A673 (cell line): Measurements from ENCODE around the gene PIK3R6. TPM values are rescaled to one million over a fixed set of nuclear protein-coding genes. Genes with fewer than 3 reads are reported as not detected.

Experiments
- BruUV-seq: library from RNA; stranded (reverse); fragments of 400-500 nt; replicated peaks from 2 replicates; lab custom pipeline; 2021; lab: Mats Ljungman, UMichigan
- CTCF ChIA-PET: fragments of 300-600 bp; sonication (Branson Sonifier 250); formaldehyde crosslinking; loops from one replicate; lab custom pipeline; 2022; ENCODE audit warnings: antibody characterized with exemption; lab: Charles Lee
- POLR2A ChIA-PET: fragments of 300-600 bp; sonication (Branson Sonifier 250); formaldehyde crosslinking; loops from one replicate; lab custom pipeline; 2022; ENCODE audit warnings: antibody characterized with exemption; ENCODE audit not compliant: low non-redundant PET; lab: Charles Lee
- DNase-seq: peaks from one replicate; pipeline ENCODE4 v3.0.0-alpha.2; 2015; ENCODE audit warnings: low spot score
- H3K27ac ChIP-seq: fragments of 200-600 bp; sonication (generic); 2 replicates; pipeline ENCODE4 v1.5.1; 2016; ENCODE audit warnings: mixed run types, low read depth, mild to moderate bottlenecking, mixed read lengths, antibody characterized with exemption, low read length; ENCODE audit not compliant: poor library complexity, severe bottlenecking
- H3K27me3 ChIP-seq: fragments of 200-600 bp; sonication (generic); replicated peaks from 2 replicates; pipeline ENCODE4 v1.6.1; 2017; ENCODE audit warnings: mixed run types, low read depth, mild to moderate bottlenecking, mixed read lengths, antibody characterized with exemption, low read length; ENCODE audit not compliant: insufficient read depth, poor library complexity
- H3K36me3 ChIP-seq: fragments of 200-600 bp; sonication (generic); 2 replicates; pipeline ENCODE4 v1.6.1; 2016; ENCODE audit warnings: mixed run types, mild to moderate bottlenecking, mixed read lengths, antibody characterized with exemption, low read length; ENCODE audit not compliant: insufficient read depth, poor library complexity, severe bottlenecking
- H3K4me1 ChIP-seq: fragments of 200-600 bp; sonication (generic); 2 replicates; pipeline ENCODE4 v1.6.1; 2017; ENCODE audit warnings: mixed run types, mild to moderate bottlenecking, mixed read lengths, antibody characterized with exemption, low read length; ENCODE audit not compliant: insufficient read depth, poor library complexity, severe bottlenecking
- H3K4me3 ChIP-seq: fragments of 200-600 bp; sonication (generic); 2 replicates; pipeline ENCODE4 v1.5.1; 2016; ENCODE audit warnings: low read depth, mixed run types, mild to moderate bottlenecking, mixed read lengths, low read length; ENCODE audit not compliant: poor library complexity, severe bottlenecking
- H3K9me3 ChIP-seq: fragments of 200-600 bp; sonication (generic); 2 replicates; pipeline ENCODE4 v1.6.1; 2016; ENCODE audit warnings: mixed run types, low read depth, mild to moderate bottlenecking, mixed read lengths, antibody characterized with exemption, low read length; ENCODE audit not compliant: poor library complexity, severe bottlenecking
- EZH2 ChIP-seq: fragments of 200-600 bp; sonication (generic); IDR thresholded peaks from 2 replicates; pipeline ENCODE4 v1.6.1; 2017; ENCODE audit warnings: borderline replicate concordance, low read depth, mild to moderate bottlenecking, mixed read lengths, antibody characterized with exemption, low read length; ENCODE audit not compliant: poor library complexity, severe bottlenecking
- intact Hi-C: fragments of 100-400 bp; cut with micrococcal nuclease; formaldehyde crosslinking; loops from one replicate; pipeline ENCODE4 v1.10.0; 2022; ENCODE audit not compliant: unreplicated experiment
- total RNA-seq: library from RNA; stranded (reverse); gene quantifications from 2 replicates; pipeline ENCODE4 v1.2.3, GENCODE V29; 2021
- TF ChIP-seq, protein P1 (sequence below): fragments of 300-800, 200-600 bp; sonication (generic); conservative IDR thresholded peaks from 2 replicates; pipeline ENCODE4 v1.5.1; 2017; ENCODE audit warnings: low read depth, mild to moderate bottlenecking, antibody characterized with exemption, low read length, moderate library complexity, mixed read lengths

PIK3R6 gene
- total RNA-seq, 1 experiment from 2014 or later: not detected

DNA sequence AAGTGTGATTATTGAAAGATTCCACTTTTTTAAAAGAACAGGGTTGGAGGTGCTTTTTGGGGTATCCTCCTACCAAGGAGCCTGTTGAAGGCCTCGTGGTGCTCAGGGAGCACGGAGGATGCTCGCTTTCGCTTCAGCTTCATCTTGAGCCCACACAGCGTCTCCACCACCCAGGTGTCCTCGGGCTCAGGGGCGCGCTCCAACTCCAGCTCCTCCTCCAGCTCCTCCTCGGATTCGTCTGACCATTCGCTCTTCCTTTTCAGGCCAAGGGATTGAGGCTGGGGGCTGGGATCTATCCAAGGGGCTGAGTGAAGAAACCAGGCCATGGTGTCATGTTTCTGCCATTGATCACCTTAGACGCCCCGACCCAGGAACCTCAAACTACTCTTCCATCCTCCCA is 110.3 kb downstream of the PIK3R6 start:
- intact Hi-C loops: loop anchor here (10.0 kb wide), 1 partner anchor 768 kb away; no protein-coding TSS in a partner anchor
- Histone ChIP-seq H3K27ac (no peak overlapping the region), H3K36me3 (no peaks in the 10 kb centered on the region), H3K4me1 (no peaks in the 10 kb centered on the region), H3K27me3 (no peaks in the 10 kb centered on the region), H3K9me3 (no peaks in the 10 kb centered on the region), H3K4me3 (no peak overlapping the region)
- no peak for DNase-seq
- no TSS peak for BruUV-seq
- TF ChIP-seq EZH2: no peak
- TF ChIP-seq, protein P1, sequence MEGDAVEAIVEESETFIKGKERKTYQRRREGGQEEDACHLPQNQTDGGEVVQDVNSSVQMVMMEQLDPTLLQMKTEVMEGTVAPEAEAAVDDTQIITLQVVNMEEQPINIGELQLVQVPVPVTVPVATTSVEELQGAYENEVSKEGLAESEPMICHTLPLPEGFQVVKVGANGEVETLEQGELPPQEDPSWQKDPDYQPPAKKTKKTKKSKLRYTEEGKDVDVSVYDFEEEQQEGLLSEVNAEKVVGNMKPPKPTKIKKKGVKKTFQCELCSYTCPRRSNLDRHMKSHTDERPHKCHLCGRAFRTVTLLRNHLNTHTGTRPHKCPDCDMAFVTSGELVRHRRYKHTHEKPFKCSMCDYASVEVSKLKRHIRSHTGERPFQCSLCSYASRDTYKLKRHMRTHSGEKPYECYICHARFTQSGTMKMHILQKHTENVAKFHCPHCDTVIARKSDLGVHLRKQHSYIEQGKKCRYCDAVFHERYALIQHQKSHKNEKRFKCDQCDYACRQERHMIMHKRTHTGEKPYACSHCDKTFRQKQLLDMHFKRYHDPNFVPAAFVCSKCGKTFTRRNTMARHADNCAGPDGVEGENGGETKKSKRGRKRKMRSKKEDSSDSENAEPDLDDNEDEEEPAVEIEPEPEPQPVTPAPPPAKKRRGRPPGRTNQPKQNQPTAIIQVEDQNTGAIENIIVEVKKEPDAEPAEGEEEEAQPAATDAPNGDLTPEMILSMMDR: no peak
- CTCF ChIA-PET: no interaction called here
- POLR2A ChIA-PET: no interaction called here

DNA sequence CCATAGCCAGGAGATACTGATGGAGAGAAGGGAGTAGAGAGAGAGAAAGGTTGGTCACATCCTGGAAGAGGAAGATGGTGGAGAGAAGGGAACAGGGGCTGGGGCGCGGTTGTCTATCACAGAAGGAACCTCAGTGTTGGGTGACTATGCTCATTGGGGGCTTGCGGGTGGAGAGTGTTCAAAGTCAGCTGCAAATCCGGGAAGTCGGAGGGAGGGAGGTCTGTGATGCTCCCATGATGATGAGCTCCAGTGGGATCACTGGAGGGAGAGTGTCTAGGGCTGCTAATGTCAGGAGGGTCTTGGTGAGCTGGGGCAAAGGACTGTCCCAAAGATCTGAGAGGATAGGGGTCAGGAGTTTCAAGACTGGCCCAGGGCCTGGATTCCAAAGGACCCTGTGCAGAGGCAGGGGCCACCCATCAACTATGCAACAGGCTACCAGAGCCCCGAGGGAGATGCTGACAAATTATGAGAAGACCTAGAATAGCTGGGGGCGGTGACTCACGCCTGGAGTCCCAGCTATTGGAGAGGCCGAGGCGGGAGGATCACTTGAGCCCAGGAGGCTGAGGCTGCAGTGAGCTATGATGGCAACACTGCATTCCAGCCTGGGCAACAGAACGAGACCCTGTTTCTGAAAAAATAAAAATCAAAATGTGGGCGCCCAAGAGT is 111.8 kb downstream of the PIK3R6 start:
- Histone ChIP-seq H3K27ac (no peak overlapping the region), H3K4me1 (no peaks in the 10 kb centered on the region), H3K36me3 (no peaks in the 10 kb centered on the region), H3K27me3 (no peaks in the 10 kb centered on the region), H3K9me3 (no peaks in the 10 kb centered on the region), H3K4me3 (no peak overlapping the region)
- no peak for TF ChIP-seq EZH2
- TF ChIP-seq, protein P1: no peak
- DNase-seq: no peak
- ChIA-PET CTCF (no interaction called here), POLR2A (no interaction called here)
- BruUV-seq: no TSS peak
- intact Hi-C loops: loop anchor here (10.0 kb wide), 1 partner anchor 769 kb away; no protein-coding TSS in a partner anchor

DNA sequence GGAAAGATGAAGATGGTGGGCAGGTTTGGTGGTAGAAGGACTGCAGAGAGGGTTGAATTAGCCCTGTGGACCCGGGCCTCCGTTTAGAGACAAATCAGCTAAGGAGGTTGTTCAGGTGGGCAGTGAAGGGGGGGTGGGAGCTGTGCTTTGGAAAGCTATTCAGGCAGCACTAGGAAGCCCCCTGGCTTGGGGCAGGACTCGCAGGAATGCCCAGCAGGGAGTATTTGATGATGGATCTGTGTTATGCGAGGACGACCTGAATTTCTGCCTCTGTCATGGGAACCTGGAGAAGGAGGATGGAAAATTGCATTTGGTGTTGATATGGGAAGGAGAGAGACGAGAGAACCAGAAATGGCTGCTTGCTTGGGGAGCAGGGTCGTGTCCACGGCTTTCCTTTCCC is 112.6 kb downstream of the PIK3R6 start:
- no peak for TF ChIP-seq EZH2
- TF ChIP-seq, protein P1: no peak
- H3K4me3 ChIP-seq: no peak overlapping the region
- ChIA-PET CTCF (no interaction called here), POLR2A (no interaction called here)
- no peak for DNase-seq
- no peaks in the 10 kb centered on the region for H3K36me3 ChIP-seq
- H3K4me1 ChIP-seq: no peaks in the 10 kb centered on the region
- H3K27me3 ChIP-seq: no peaks in the 10 kb centered on the region
- no peaks in the 10 kb centered on the region for H3K9me3 ChIP-seq
- no peak overlapping the region for H3K27ac ChIP-seq
- intact Hi-C loops: loop anchor here (5.0 to 10.0 kb wide), 3 partner anchors 32 to 770 kb away; no protein-coding TSS in a partner anchor
- BruUV-seq: no TSS peak
